LNCAP (cell line): Measurements from ENCODE around the gene EDC3.

Experiments
- TF ChIP-seq, protein P1 (sequence below): fragments of 450-650 bp; IDR thresholded peaks from 2 replicates; pipeline ENCODE4 v1.5.1; 2017; ENCODE audit warnings: mild to moderate bottlenecking

The EDC3 gene

DNA sequence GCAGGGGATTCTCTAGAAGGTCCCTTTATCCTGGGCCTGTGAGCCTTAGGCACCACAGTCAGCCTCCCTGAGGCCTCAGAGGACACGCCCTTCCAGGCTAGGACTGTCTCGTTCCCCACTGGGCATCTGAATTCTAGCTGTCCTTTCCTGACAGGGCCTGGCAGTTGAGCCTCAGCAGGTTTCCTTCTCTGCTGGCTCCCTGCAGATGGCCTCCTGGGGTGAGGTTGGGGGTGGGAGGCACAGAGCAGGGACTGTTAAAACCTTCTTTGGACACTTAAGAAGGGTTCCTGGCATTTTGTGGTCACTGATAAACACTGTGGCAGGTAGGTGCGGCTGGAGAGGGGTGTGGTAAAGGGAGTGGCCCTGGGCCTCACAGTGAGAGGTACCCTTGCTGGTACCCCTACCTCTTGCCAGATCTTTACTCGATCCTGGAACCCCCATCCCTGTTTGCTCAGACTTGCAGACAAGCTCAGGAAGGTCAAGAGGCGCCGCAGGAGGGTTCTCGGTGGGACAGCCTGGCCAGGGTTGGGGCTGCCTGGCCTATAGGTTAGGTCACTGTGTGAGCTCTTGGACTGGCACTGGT is 71.7 kb downstream of the EDC3 start:
- TF ChIP-seq, protein P1, sequence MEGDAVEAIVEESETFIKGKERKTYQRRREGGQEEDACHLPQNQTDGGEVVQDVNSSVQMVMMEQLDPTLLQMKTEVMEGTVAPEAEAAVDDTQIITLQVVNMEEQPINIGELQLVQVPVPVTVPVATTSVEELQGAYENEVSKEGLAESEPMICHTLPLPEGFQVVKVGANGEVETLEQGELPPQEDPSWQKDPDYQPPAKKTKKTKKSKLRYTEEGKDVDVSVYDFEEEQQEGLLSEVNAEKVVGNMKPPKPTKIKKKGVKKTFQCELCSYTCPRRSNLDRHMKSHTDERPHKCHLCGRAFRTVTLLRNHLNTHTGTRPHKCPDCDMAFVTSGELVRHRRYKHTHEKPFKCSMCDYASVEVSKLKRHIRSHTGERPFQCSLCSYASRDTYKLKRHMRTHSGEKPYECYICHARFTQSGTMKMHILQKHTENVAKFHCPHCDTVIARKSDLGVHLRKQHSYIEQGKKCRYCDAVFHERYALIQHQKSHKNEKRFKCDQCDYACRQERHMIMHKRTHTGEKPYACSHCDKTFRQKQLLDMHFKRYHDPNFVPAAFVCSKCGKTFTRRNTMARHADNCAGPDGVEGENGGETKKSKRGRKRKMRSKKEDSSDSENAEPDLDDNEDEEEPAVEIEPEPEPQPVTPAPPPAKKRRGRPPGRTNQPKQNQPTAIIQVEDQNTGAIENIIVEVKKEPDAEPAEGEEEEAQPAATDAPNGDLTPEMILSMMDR: no peak

DNA sequence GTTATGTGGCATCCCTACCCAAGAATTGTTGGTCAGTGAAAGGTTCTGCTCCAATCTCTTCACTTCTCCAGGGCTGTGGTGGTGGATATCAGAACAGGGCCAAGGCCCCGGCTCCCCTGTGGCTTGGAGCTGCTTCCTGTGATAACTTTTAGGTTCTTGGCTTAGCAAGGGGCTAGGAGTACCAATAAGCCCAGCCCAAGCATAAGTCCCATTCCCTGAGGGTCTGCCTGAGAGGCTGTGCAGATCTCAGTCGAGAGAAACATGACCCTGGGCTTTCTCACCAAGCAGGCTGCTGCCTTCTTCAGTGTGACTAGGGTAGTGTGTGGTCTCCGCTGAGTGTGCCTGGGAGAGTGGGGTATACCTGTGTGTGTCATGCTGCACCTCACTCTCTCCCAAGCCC is 73.1 kb downstream of the EDC3 start:
- TF ChIP-seq, protein P1: no peak

DNA sequence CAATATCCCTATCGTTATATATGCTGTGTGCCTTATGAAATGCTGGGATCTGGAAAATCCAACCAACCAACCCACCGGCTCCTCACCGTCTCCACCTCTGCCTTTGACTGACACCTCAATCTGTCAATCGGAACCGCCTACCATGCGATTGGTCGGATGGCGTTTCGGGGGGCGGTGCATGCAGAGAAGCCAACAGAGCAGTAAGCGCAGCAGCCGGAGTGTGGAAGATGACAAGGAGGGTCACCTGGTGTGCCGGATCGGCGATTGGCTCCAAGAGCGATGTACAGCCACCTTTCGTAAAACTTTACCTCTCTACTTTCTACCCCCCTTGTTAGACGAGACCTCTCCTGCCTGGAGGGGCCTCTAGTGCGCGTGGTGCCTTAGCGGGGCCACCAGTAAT is 73.9 kb downstream of the EDC3 start:
- TF ChIP-seq, protein P1: no peak

DNA sequence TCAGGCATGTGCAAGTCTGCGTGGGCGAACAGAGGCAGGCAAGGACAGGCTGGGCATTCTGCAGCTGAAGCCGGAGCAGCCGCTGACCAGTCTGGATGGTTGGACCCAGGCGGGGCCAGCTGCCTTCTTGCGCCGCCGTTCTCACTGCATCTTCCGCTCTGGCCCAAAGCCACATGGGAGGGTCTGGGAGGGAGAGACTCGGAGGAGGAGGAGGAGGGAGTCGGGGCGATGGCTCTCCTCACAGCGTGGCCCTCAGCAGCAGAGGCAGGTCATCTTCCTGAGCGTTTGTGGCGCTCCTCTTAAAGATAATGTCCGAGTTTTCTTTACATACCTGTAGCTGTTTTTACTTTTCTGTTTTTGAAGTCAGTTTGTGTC is 74.3 kb downstream of the EDC3 start:
- TF ChIP-seq, protein P1: no peak

DNA sequence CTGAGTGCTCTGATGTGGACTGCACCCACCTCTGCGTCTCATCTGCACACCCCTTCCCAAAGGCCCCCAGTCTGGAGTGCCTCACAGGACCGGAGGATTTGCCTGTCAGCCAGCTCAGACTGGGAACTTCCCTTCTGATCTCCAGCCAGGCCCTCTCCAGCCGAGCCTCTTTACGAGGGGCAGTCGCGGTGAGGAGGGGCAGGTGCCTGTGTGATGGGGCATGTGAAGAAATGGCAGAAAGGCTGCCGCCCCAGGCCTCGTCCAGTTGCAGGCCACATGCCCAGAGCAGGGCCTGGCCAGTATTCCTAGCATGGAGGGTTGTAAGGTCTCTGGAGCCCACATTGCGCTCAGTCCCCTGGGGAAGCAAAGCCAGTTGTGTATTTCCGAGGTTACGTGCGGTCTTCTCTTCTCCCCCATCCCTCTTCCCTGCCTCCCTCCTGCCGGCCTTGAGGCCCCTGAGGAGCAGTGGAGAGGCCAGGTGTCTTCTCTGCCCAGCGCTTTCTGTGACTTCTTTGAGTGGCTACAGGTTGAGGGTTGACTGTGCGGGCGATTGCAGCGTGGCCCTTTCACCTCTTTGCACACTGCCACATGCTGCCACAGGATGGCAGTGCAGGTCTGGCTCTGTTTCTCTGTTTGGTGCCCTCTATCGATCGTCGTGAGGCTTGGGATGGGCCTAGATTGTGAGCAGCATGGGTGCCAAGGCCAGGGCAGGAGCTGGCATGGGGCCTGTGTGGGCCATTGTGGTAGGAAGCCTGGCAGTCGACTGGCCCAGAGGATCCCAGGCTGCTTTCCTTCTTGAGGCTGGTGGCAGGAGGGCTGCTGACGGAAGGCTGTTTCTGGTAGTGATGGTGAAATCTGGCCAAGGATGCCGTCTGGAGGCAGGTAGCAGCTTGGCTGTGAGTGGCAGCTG is 74.9 kb downstream of the EDC3 start:
- TF ChIP-seq, protein P1: peak; percentile 98

DNA sequence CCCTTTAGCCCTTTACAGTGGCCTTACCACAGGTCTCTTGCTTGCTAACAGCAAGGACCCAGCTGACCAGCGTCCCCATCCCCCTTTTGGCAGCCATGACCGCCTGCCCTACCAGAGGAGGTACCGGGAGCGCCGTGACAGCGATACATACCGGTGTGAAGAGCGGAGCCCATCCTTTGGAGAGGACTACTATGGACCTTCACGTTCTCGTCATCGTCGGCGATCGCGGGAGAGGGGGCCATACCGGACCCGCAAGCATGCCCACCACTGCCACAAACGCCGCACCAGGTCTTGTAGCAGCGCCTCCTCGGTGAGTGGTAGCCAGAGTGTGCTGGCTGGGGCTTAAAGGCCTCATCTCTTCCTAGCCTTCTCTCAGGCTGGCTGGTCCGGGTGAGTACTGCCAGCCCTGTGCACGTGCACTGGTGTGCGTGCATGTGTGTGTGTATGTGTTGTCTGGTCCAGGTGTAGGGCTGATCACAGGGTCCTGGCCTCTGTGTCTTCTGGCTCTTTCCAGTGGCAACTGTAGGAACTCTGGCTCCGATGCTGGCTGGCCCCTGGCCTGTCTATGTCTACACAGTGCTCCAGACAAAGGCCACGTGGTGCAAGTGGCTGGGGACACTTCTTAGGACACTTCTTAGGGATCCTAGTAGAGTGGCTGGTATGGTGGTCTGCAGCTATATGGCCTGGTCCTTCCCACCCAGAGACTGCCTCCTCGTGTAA is 75.7 kb downstream of the EDC3 start:
- TF ChIP-seq, protein P1: no peak

DNA sequence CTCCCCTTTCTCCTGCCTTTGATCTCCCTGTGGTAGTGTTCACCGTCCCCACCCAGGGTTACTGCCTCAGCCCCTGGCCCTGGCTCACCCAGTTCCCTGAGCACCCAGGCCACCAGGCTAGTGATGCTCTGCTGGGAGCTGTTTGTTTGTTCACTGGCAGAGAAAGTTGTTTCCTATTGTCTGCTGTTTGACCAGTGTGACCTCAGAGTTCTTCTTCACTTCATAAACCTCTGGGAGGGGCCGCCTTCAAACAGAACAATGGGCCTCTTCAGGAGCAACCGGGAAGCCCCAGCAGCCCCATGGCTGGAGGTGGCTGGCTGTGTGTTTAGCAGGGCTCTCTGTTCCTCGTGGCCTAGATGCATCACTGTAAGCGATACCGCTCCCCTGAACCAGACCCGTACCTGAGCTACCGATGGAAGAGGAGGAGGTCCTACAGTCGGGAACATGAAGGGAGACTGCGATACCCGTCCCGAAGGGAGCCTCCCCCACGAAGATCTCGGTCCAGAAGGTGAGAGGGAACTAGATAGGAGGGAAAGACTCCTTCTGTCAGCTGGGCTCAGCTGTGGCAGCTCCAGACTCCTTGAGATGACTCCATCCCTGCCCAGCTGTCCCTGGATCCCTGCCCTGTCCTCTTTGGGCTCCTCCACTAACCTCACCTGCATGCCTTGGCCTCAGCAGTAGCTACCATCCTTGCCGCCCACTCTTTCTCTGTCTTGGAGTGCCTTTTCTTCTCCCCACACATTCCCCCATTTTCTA is 76.8 kb downstream of the EDC3 start:
- TF ChIP-seq, protein P1: no peak
